ENCODE data around the gene TNK2.

TNK2 gene

GRCh38 chr3:195813916-195814640 lies 94.3 kb downstream of the TNK2 start:
- TF ChIP-seq CTCF (IDR thresholded peaks at IDR 0.05; ENCODE audit: low read depth, low read length, missing control alignments) = no peak
- DNase-seq (ENCODE audit: low read depth) = no peak
- no peak overlapping the region for H3K4me3 ChIP-seq (ENCODE audit: low read depth, low read length)

Data from GM12864 (cell line).